Measurements from ENCODE around the gene MTMR3.

GRCh38 chr22:29985912-29986311 lies 102.9 kb downstream of the MTMR3 start:
- TF ChIP-seq POLR2AphosphoS5 (IDR thresholded peaks at IDR 0.05; ENCODE audit: low read depth, low read length) (no peak), SIN3A (IDR thresholded peaks at IDR 0.05; ENCODE audit: borderline replicate concordance, insufficient read depth, low read length) (no peak), REST (IDR thresholded peaks at IDR 0.05; ENCODE audit: insufficient read depth in 1 of 2, low read depth in 2 of 2, low read length in 2 of 2) (no peak)

Data from PFSK-1 (cell line).